Cardiac muscle cell (in vitro differentiated cells and primary cell): ENCODE results near the gene CUL1. TPM values are rescaled to one million over a fixed set of nuclear protein-coding genes. Genes with fewer than 3 reads are reported as not detected.

Experiments
- DNase-seq, 2 donors: peaks; one replicate each; pipeline versions ENCODE4 v3.0.0 to v3.0.0-alpha.2; 2010 to 2017; ENCODE audit warnings: low read depth in 1 of 2, low spot score in 1 of 2
- H3K27ac ChIP-seq: fragments of 200-600 bp; sonication (generic); 2 replicates; pipeline ENCODE4 v1.5.1; 2016
- H3K27me3 ChIP-seq: fragments of 200-600 bp; sonication (generic); 2 replicates; pipeline ENCODE4 v1.6.0; 2016; ENCODE audit warnings: control low read depth
- H3K36me3 ChIP-seq: fragments of 200-600 bp; sonication (generic); 2 replicates; pipeline ENCODE4 v1.5.1; 2016; ENCODE audit warnings: control low read depth
- H3K4me1 ChIP-seq: fragments of 200-600 bp; sonication (generic); 2 replicates; pipeline ENCODE4 v1.8.1; 2017; ENCODE audit warnings: low read depth, mild to moderate bottlenecking, mixed run types
- H3K4me3 ChIP-seq: fragments of 200-600 bp; sonication (generic); 2 replicates; pipeline ENCODE4 v1.5.1; 2016; ENCODE audit warnings: mild to moderate bottlenecking
- H3K9me3 ChIP-seq: fragments of 200-600 bp; sonication (generic); 2 replicates; pipeline ENCODE4 v1.5.1; 2017; ENCODE audit warnings: low read depth, mild to moderate bottlenecking, control low read depth
- CTCF ChIP-seq: IDR thresholded peaks from 2 replicates; pipeline ENCODE4 v1.5.1; 2012; ENCODE audit warnings: low read depth, mild to moderate bottlenecking, low read length
- polyA plus RNA-seq: library from polyadenylated mRNA; unstranded; fragments of >200 nt; fragmentation: Nextera tagmentation; extraction: Ambion mirVana; gene quantifications from 2 replicates; pipeline ENCODE4 v1.2.1, GENCODE V29; 2016
- total RNA-seq: library from RNA; depleted of rRNA; stranded (reverse); fragments of >200 nt; gene quantifications from 2 replicates; pipeline ENCODE4 v1.2.3, GENCODE V29; 2016

Gene CUL1
- total and polyA plus RNA-seq, 2 experiments from 2014 or later: 58.8 to 71.6 TPM

- no peak for TF ChIP-seq CTCF
- DNase-seq: no peak
- Histone ChIP-seq H3K4me3 (no peak overlapping the region), H3K4me1 (peaks cover 42% of the 10 kb centered on the region), H3K36me3 (no peaks in the 10 kb centered on the region), H3K27ac (no peak overlapping the region), H3K9me3 (no peaks in the 10 kb centered on the region), H3K27me3 (no peaks in the 10 kb centered on the region)
Observed at GRCh38 chr7:148850564-148850963, 151.9 kb downstream of the CUL1 start.

Other genes with a start within 250 kb of the CUL1 start
- gene C7orf33, start 108.1 kb upstream of the CUL1 start, total RNA-seq: not detected in 2 replicates
- gene C7orf33, start 108.1 kb upstream of the CUL1 start, polyA plus RNA-seq: not detected in 2 replicates
- gene EZH2, start 185.4 kb downstream of the CUL1 start, total RNA-seq: 17.6 and 28.4 TPM in 2 replicates
- gene EZH2, start 185.4 kb downstream of the CUL1 start, polyA plus RNA-seq: 18.7 and 22.2 TPM in 2 replicates